ENCODE results near the gene ZNF605. TPM values are rescaled to one million over a fixed set of nuclear protein-coding genes. Genes with fewer than 3 reads are reported as not detected.

Gene ZNF605
- total RNA-seq, 1 experiment from 2014 or later = 8.6 TPM

GRCh38 chr12:132955094-132956010 lies 754 bp downstream of the ZNF605 start:
- Histone ChIP-seq H3K27ac (ENCODE audit: low read length) (peak overlapping the region; percentile 68), H3K4me1 (ENCODE audit: insufficient read depth, low read length) (peaks cover 8% of the 10 kb centered on the region), H3K9me2 (replicated peaks; ENCODE audit: low read length) (no peaks in the 10 kb centered on the region), H4K20me1 (ENCODE audit: low read length) (no peaks in the 10 kb centered on the region), H3K9me3 (ENCODE audit: low read length) (peaks cover 21% of the 10 kb centered on the region), H3F3A (ENCODE audit: low read length, unreplicated experiment) (peaks cover 9% of the 10 kb centered on the region), H3K79me2 (ENCODE audit: low read length) (peaks cover 52% of the 10 kb centered on the region), H3K4me2 (ENCODE audit: low read length) (peak overlapping the region; percentile 92), H3K9ac (ENCODE audit: low read length) (peak overlapping the region; percentile 87), H3K27me3 (ENCODE audit: low read length) (no peaks in the 10 kb centered on the region), H3K4me3 (ENCODE audit: low read length) (peak overlapping the region; percentile 84), H3K36me3 (ENCODE audit: low read depth, low read length) (peaks cover 32% of the 10 kb centered on the region), H2AFZ (ENCODE audit: low read length) (peak overlapping the region; percentile 85)
- intact Hi-C loops (cut with micrococcal nuclease) = loop anchor here (1.0 to 2.0 kb wide), 2 partner anchors 31 to 47 kb away; partner anchors contain the start of gene ZNF26
- peak; percentile 69 for DNase-seq
- peak; percentile 46 for ATAC-seq
- ChIA-PET POLR2A (ENCODE audit: unreplicated experiment) (interaction anchor here (0.6 kb wide), 2 partner anchors 20 to 33 kb away, joined by 3 read pairs; no protein-coding TSS in a partner anchor), CTCF (no interaction called here)
- BruUV-seq (replicated peaks) = TSS peak; percentile 83
- no peak for TF ChIP-seq EZH2 (IDR thresholded peaks at IDR 0.05; ENCODE audit: low read length, unreplicated experiment)
- no peak for TF ChIP-seq EZH2phosphoT487 (IDR thresholded peaks at IDR 0.05; ENCODE audit: borderline replicate concordance, low read length)

GRCh38 chr12:132954471-132955048 lies 1.5 kb downstream of the ZNF605 start:
- Histone ChIP-seq H3K79me2 (ENCODE audit: low read length) (peaks cover 56% of the 10 kb centered on the region), H3K27ac (ENCODE audit: low read length) (peak overlapping the region; percentile 68), H3K4me3 (ENCODE audit: low read length) (peak overlapping the region; percentile 84), H3K9me2 (replicated peaks; ENCODE audit: low read length) (no peaks in the 10 kb centered on the region), H2AFZ (ENCODE audit: low read length) (peak overlapping the region; percentile 85), H4K20me1 (ENCODE audit: low read length) (no peaks in the 10 kb centered on the region), H3K27me3 (ENCODE audit: low read length) (no peaks in the 10 kb centered on the region), H3K9me3 (ENCODE audit: low read length) (peaks cover 22% of the 10 kb centered on the region), H3K9ac (ENCODE audit: low read length) (0 out of 2 replicates have a peak overlapping the region, but pooled peaks have one; percentile 87), H3K36me3 (ENCODE audit: low read depth, low read length) (peaks cover 40% of the 10 kb centered on the region), H3K4me1 (ENCODE audit: insufficient read depth, low read length) (peaks cover 8% of the 10 kb centered on the region), H3K4me2 (ENCODE audit: low read length) (peak overlapping the region; percentile 92), H3F3A (ENCODE audit: low read length, unreplicated experiment) (peaks cover 9% of the 10 kb centered on the region)
- ChIA-PET CTCF (no interaction called here), POLR2A (ENCODE audit: unreplicated experiment) (interaction anchor here (0.6 kb wide), 2 partner anchors 19 to 32 kb away, joined by 3 read pairs; no protein-coding TSS in a partner anchor)
- intact Hi-C loops (cut with micrococcal nuclease) = no loop called here
- DNase-seq = peak; percentile 5
- BruUV-seq (replicated peaks) = no TSS peak
- TF ChIP-seq EZH2phosphoT487 (IDR thresholded peaks at IDR 0.05; ENCODE audit: borderline replicate concordance, low read length) (no peak), EZH2 (IDR thresholded peaks at IDR 0.05; ENCODE audit: low read length, unreplicated experiment) (no peak), CTCF (conservative IDR thresholded peaks at IDR 0.05; ENCODE audit: low read depth, low read length) (no peak)
- no peak for ATAC-seq

- no peak overlapping the region for H3K27ac ChIP-seq (ENCODE audit: low read length)
- no peak overlapping the region for H3K4me3 ChIP-seq (ENCODE audit: low read length)
- no peaks in the 10 kb centered on the region for H3K27me3 ChIP-seq (ENCODE audit: low read length)
- POLR2A ChIA-PET (ENCODE audit: unreplicated experiment) = no interaction called here
- CTCF ChIA-PET = no interaction called here
- H3K79me2 ChIP-seq (ENCODE audit: low read length) = peaks cover 56% of the 10 kb centered on the region
- H3K9me3 ChIP-seq (ENCODE audit: low read length) = peaks cover 22% of the 10 kb centered on the region
- no peaks in the 10 kb centered on the region for H3K9me2 ChIP-seq (replicated peaks; ENCODE audit: low read length)
- H2AFZ ChIP-seq (ENCODE audit: low read length) = no peak overlapping the region
- intact Hi-C loops (cut with micrococcal nuclease) = no loop called here
- peaks cover 9% of the 10 kb centered on the region for H3F3A ChIP-seq (ENCODE audit: low read length, unreplicated experiment)
- ATAC-seq (no peak), DNase-seq (no peak)
- BruUV-seq (replicated peaks) = no TSS peak
- no peak for TF ChIP-seq CTCF (conservative IDR thresholded peaks at IDR 0.05; ENCODE audit: low read depth, low read length)
- peaks cover 47% of the 10 kb centered on the region for H3K36me3 ChIP-seq (ENCODE audit: low read depth, low read length)
- peaks cover 8% of the 10 kb centered on the region for H3K4me1 ChIP-seq (ENCODE audit: insufficient read depth, low read length)
- H4K20me1 ChIP-seq (ENCODE audit: low read length) = no peaks in the 10 kb centered on the region
- H3K9ac ChIP-seq (ENCODE audit: low read length) = no peak overlapping the region
- no peak overlapping the region for H3K4me2 ChIP-seq (ENCODE audit: low read length)
Observed at GRCh38 chr12:132953771-132954170, 2.3 kb downstream of the ZNF605 start.

Measured in PC-3 (cell line).